Duodenal mucosa (tissue), 2 donors: Measurements from ENCODE around the gene NANOGP8.

Experiments
- H3K27ac ChIP-seq: one replicate; pipeline ENCODE4 v1.7.0; 2013; ENCODE audit warnings: low read depth, low read length
- H3K27me3 ChIP-seq, 2 donors: one replicate each; pipeline ENCODE4 v1.7.0; 2013; ENCODE audit warnings: low read length in 2 of 2, control low read depth in 1 of 2; ENCODE audit not compliant: insufficient read depth in 2 of 2, control insufficient read depth in 1 of 2
- H3K36me3 ChIP-seq, 2 donors: one replicate each; pipeline ENCODE4 v1.7.0; 2013; ENCODE audit warnings: low read length in 2 of 2, control low read depth in 1 of 2; ENCODE audit not compliant: insufficient read depth in 2 of 2, control insufficient read depth in 1 of 2
- H3K4me1 ChIP-seq, 2 donors: one replicate each; pipeline ENCODE4 v1.7.0; 2013; ENCODE audit warnings: low read length in 2 of 2, control low read depth in 1 of 2; ENCODE audit not compliant: insufficient read depth in 2 of 2, control insufficient read depth in 1 of 2
- H3K4me3 ChIP-seq, 2 donors: one replicate each; pipeline ENCODE4 v1.7.0; 2013; ENCODE audit warnings: low read length in 2 of 2, low read depth in 1 of 2
- H3K9ac ChIP-seq, 2 donors: one replicate each; pipeline ENCODE4 v1.7.0; 2013; ENCODE audit warnings: low read length in 2 of 2, low read depth in 1 of 2
- H3K9me3 ChIP-seq, 2 donors: one replicate each; pipeline ENCODE4 v1.7.0; 2013; ENCODE audit warnings: low read length in 2 of 2, control low read depth in 1 of 2; ENCODE audit not compliant: control insufficient read depth in 1 of 2

Gene NANOGP8

DNA sequence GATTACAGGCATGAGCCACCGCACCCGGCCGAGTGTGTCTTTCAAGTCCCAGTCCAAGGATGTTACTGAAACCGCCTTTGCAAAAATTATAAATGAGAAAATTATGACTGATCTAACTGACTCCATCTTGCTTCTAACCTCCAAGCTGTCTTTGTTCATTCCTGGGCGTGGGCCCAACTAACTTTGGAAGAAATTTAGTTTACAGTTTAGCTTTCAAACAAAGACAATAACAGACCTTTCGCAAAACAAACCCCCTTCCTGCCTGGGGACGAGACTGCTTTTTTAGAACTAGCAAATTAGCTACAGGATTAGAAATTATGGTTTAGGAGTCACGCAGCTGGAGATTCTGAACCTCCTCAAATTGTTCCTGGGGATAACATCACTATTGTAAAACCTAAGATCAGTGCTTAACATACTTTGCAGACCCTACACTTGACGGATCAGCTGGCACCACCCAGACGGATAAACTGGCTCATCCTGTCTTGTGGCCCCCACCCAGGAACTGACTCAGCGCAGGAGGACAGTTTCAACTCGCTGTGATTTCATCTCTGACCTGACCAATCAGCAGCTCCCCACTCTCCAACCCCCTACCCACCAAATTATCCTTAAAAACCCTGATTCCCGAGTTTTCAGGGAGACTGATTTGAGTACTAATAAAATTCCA lies 23.8 kb downstream of the NANOGP8 start:
- no peak overlapping the region for H3K9ac ChIP-seq
- no peaks in the 10 kb centered on the region for H3K9me3 ChIP-seq
- no peak overlapping the region for H3K4me3 ChIP-seq
- no peak overlapping the region for H3K27ac ChIP-seq
- H3K4me1 ChIP-seq: no peaks in the 10 kb centered on the region
- no peaks in the 10 kb centered on the region for H3K36me3 ChIP-seq
- H3K27me3 ChIP-seq: no peaks in the 10 kb centered on the region

DNA sequence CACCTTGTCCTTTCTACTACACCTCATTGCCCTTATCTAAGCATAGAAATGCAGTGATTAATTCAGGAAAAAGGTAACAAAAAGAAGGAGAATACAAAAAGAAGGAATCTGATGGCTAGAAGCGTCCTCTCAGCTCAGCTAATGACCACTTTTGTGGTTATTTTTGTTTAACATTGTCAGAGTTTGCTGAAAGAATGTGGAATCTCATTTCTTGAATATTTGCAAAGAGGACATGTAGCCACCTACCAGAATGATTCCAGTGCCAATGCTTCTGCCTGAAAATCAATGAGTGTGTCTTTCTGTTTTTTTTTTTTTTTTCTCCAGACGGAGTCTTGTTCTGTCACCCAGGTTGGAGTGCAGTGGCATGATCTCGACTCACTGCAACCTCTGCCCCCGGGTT lies 24.5 kb downstream of the NANOGP8 start:
- H3K27ac ChIP-seq: no peak overlapping the region
- H3K9ac ChIP-seq: no peak overlapping the region
- H3K4me1 ChIP-seq: no peaks in the 10 kb centered on the region
- no peaks in the 10 kb centered on the region for H3K27me3 ChIP-seq
- H3K36me3 ChIP-seq: no peaks in the 10 kb centered on the region
- no peaks in the 10 kb centered on the region for H3K9me3 ChIP-seq
- no peak overlapping the region for H3K4me3 ChIP-seq

DNA sequence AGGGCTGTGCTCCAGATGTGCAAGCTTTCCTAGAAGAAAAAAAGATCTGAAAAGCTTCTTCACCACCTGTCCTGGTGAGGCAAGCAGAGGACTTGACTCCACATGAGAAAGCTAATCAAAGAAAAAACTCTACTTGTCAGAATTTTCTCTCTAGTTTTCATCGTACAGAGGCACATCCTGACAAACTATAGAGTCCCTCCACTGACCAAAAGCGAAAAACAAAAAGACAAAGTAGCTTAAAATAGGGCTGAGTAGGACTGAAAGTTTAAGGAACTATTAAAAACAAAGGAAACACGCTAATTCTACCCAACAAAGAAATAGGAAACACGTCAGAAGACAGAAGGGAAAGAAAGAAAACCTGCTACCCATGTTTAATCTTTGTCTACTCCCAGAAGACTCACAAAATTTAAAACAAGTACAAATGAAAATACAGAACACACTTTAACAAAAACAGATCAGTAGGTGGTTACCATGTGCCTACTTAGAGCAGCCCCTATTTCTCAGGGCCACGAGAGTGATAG lies 26.5 kb downstream of the NANOGP8 start:
- Histone ChIP-seq H3K4me3 (no peak overlapping the region), H3K4me1 (no peaks in the 10 kb centered on the region), H3K9ac (no peak overlapping the region), H3K36me3 (no peaks in the 10 kb centered on the region), H3K27ac (no peak overlapping the region), H3K9me3 (no peaks in the 10 kb centered on the region), H3K27me3 (no peaks in the 10 kb centered on the region)

DNA sequence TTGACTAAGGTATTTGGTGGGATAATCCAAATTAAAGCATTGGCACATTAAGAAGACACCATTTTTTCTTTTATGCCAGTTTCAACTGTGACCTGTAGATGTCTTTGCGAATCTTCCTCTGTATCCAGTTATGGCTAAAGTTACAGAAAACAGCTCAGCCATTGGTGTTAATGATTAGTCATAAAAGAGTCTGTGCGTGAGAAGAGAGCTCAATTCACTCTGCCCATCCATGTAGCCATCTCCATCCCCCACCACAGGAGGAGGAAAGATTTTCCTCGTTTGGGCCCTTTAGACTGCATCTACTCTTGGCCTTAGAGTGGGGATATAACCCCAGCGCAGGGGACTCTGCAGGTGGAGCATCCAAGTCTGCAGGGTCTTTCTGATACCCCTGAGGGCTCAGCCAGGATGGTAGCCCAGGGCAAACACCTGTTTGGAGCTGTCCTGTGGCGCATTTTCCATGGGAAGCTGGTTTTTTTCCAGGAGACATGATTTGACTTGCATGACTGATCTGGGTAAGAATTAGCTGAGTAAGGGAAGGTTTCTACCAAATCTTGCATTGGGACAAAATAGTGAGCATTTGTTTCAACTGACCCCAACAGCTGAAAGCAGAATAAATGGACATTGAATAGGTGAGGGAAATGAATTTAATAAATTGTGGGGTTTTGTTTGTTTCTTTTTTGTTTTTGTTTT lies 29.5 kb downstream of the NANOGP8 start:
- Histone ChIP-seq H3K9me3 (no peaks in the 10 kb centered on the region), H3K27me3 (no peaks in the 10 kb centered on the region), H3K9ac (no peak overlapping the region), H3K27ac (no peak overlapping the region), H3K36me3 (no peaks in the 10 kb centered on the region), H3K4me1 (no peaks in the 10 kb centered on the region), H3K4me3 (no peak overlapping the region)

DNA sequence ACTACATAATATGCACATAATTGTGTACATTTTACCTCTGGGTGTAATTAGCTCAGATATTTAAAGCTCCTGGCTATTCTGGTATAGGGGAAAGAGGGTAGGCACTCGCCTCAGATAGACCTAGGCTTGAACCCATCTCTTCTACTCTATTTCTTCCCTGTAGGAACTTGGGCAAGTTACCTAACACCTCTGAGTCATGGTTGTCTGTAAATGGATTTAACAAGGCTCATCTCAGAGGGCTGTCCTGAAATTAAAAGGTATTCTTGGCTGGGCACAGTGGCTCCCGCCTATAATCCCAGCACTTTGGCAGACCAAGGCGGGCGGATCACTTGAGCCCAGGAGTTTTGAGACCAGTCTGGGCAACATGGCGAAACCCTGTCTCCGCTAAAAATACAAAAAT lies 30.7 kb downstream of the NANOGP8 start:
- H3K36me3 ChIP-seq: no peaks in the 10 kb centered on the region
- H3K9me3 ChIP-seq: no peaks in the 10 kb centered on the region
- H3K4me1 ChIP-seq: no peaks in the 10 kb centered on the region
- H3K9ac ChIP-seq: no peak overlapping the region
- H3K4me3 ChIP-seq: no peak overlapping the region
- H3K27ac ChIP-seq: no peak overlapping the region
- no peaks in the 10 kb centered on the region for H3K27me3 ChIP-seq

DNA sequence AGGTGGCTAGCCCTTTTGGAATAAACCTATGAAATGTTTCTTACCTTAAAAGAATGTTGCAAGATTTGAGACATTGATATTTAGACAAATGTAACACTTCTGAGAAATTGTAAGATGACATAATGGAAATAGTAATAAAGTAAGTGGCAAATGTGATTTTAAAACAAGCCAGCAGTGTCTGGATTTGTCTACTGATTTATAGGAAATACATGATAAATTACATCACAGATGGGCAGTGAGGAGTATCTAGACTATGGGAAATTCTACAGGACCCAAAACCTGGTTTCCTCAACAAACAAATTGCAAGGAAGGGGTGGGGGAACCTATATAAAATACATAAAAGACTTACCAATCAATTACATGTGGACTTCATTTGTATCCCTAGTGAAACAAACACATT lies 37.1 kb downstream of the NANOGP8 start:
- Histone ChIP-seq H3K9ac (no peak overlapping the region), H3K4me1 (no peaks in the 10 kb centered on the region), H3K27me3 (no peaks in the 10 kb centered on the region), H3K36me3 (no peaks in the 10 kb centered on the region), H3K4me3 (no peak overlapping the region), H3K27ac (no peak overlapping the region), H3K9me3 (no peaks in the 10 kb centered on the region)

DNA sequence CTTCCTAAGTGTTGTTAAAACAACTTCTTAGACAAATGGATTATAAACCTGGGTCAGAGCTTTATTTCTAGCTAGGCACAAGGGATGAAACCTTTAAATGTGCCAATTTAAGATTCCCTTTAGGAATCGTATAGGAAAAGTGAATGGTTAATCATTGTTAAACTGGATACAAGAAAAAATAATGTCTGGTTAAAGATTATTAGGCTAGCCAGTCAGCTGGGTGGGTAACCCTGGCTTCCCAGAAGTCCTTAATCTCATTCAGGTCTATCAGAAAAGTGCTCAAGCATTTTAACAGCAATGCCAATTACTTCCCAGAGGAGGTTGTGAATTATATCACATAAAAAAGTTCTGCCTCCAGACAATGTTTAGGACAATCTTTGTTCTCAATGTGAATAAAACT lies 37.6 kb downstream of the NANOGP8 start:
- Histone ChIP-seq H3K9ac (no peak overlapping the region), H3K4me3 (no peak overlapping the region), H3K9me3 (no peaks in the 10 kb centered on the region), H3K27me3 (no peaks in the 10 kb centered on the region), H3K27ac (no peak overlapping the region), H3K4me1 (no peaks in the 10 kb centered on the region), H3K36me3 (no peaks in the 10 kb centered on the region)

DNA sequence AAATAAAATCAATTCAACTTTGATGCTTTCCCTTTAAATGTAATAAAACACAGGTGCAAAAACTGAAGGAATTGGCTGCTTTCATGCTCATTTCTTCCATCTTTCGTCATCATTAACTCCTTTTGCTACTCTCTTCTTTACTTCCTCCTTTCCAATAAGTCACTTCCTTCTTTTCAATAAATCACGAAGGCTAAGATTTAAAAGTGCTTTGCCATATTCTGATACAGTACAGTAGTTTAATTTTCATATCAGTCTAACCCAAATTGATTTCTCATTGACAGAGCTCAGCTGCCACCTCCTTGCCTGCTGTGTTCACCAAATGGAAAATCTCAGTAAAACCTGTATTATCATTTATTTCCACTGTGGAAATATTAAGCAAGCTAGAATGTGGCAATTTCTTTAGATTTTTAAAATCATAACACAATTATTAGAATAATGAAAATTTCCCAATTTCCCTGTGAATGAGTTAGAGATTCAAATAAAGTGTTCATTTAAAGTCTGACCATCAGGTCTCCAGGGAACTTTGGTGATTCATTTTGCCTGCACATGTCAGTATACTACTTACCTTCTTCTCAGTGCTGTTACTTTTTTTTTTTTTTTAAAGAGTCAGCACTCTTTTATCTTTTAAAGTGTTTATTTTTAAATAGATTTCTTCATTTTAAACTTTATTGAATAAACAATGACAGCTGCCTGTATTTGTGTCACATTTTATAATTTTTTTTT lies 41.6 kb downstream of the NANOGP8 start:
- Histone ChIP-seq H3K27ac (no peak overlapping the region), H3K4me1 (no peaks in the 10 kb centered on the region), H3K9me3 (no peaks in the 10 kb centered on the region), H3K36me3 (no peaks in the 10 kb centered on the region), H3K4me3 (no peak overlapping the region), H3K9ac (no peak overlapping the region), H3K27me3 (no peaks in the 10 kb centered on the region)

DNA sequence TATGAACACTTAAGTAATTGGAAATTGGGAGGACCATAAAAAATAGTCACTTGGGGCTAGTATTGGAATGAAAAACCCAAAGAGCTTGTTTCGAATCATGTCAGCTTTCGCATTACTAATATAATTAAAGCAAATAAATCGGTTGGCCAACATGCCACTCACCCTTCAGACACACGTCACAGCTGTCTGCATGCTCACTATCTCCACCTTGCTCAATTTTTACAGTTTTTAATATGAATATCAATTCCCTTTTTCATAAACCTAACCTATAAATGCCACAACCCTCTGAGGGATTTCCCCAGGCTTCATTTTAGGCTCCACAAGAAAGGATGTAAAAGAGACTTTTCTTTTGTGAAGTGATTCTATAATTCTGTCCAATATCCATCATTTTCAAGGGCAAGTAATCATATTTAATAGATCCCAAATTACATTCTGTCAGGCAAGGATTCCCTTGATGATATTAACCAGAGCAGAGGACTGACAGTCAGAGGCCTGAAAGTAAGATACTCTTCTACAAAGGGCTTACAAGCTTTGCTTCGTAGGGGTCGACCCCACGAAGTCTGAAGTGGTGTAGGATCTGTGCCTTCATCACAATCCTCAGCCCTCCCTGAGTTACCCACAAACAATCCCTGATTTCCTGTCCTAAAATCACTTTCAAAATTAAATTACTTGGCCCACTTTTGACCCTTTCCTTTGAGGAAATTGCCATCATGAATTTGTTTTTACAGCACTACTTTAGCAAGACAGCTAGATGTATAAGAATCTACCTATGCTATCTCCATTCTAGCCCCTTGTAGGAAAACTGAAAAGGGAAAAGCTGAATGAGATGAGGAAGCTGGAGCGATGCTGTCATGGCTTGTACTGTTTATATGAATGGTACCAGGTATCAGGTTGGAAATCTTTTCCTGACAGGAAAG lies 44.5 kb downstream of the NANOGP8 start:
- H3K27me3 ChIP-seq: no peaks in the 10 kb centered on the region
- no peak overlapping the region for H3K4me3 ChIP-seq

More for the DNA sequence above, 44.5 kb downstream of the NANOGP8 start:
- Histone ChIP-seq H3K9me3 (no peaks in the 10 kb centered on the region), H3K9ac (no peak overlapping the region), H3K4me1 (no peaks in the 10 kb centered on the region), H3K36me3 (no peaks in the 10 kb centered on the region), H3K27ac (no peak overlapping the region)
